ENCODE results near the gene FERMT3. TPM values are rescaled to one million over a fixed set of nuclear protein-coding genes. Genes with fewer than 3 reads are reported as not detected.

FERMT3 gene
- total RNA-seq, 5 donors from 2014 or later (not counting 1 experiment from before 2014, with no cell fraction given) = 115 to 184 (median 161) TPM

GRCh38 chr11:64164392-64165312 is 41.9 kb upstream of the FERMT3 start:
- Histone ChIP-seq H3K9me3 (no peaks in the 10 kb centered on the region), H3K36me3 (ENCODE audit: control insufficient read depth in 2 of 2, extremely low read depth in 1 of 2, insufficient read depth in 1 of 2, low read length in 1 of 2) (no peaks in the 10 kb centered on the region), H3K27me3 (replicated peaks in 1 of 2; ENCODE audit: control insufficient read depth in 2 of 2, extremely low read depth in 1 of 2, insufficient read depth in 2 of 2, low read length in 1 of 2) (no peaks in the 10 kb centered on the region), H3K27ac (ENCODE audit: low read length) (no peak overlapping the region), H3K4me1 (ENCODE audit: control insufficient read depth in 1 of 2, extremely low read depth in 1 of 2, insufficient read depth in 2 of 2, low read length in 2 of 2) (peaks cover 0 to 18% of the 10 kb centered on the region in 2 experiments), H3K4me3 (ENCODE audit: control insufficient read depth in 1 of 2, extremely low read depth in 1 of 2, low read length in 1 of 2) (peak overlapping the region in 1 of 2 donors; percentile 40)
- Mint-ChIP-seq H3K4me1 (peaks cover 6 to 14% (median 8%) of the 10 kb centered on the region in 3 donors), H3K27me3 (no peaks in the 10 kb centered on the region), H3K9me3 (no peaks in the 10 kb centered on the region), H3K27ac (no peak overlapping the region), H3K4me3 (peak overlapping the region; percentile 71 to 80 (median 79)), H3K36me3 (no peaks in the 10 kb centered on the region)
- DNase-seq (no peak), ATAC-seq (replicated peaks in 1 of 4) (no peak)
- CTCF ChIA-PET = interaction anchor here (0.6 to 0.7 kb wide), 2 partner anchors 15 to 76 kb away, joined by 3 to 4 read pairs; partner anchors contain the start of gene FKBP2 (in 1 of the 2)
- 93% methylated on average over 13 of the region's 20 CpGs for WGBS (ENCODE audit: insufficient coverage)
- POLR2A ChIA-PET = interaction anchor here in 1 of 2 donors (0.5 kb wide), 1 partner anchor 245 kb away, joined by 5 read pairs; no protein-coding TSS in a partner anchor

DNA sequence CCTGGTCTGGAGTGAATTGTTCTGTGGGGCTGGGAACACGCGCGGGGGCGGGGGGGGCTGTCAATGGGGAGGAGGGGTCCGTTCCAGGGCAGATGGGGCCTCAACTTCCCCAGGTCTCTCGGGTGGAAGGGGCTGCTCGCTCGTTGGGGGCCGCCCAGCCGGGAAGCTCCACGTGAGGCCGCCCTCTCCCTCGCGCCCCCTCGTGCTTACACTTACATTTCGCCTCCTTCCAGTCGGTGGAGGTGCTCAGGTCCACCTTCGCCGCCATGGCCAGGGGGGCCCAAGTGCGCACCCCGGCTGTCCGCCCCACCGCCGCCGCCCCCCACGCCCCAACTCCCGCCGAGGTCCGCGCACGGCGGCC is 41.1 kb upstream of the FERMT3 start:
- H3K4me1 ChIP-seq (ENCODE audit: control insufficient read depth in 1 of 2, extremely low read depth in 1 of 2, insufficient read depth in 2 of 2, low read length in 2 of 2) = peaks cover 0 to 18% of the 10 kb centered on the region in 2 experiments
- 3% methylated on average over 21 of the region's 32 CpGs for WGBS (ENCODE audit: insufficient coverage)
- POLR2A ChIA-PET = no interaction called here
- ATAC-seq (replicated peaks in 1 of 4) (peak in 3 of 4 experiments; percentile 17 to 32 (median 26)), DNase-seq (peak in 2 of 35 experiments; percentile 9 to 15)
- no peak overlapping the region for H3K27ac ChIP-seq (ENCODE audit: low read length)
- Mint-ChIP-seq H3K4me1 (peaks cover 6 to 14% (median 8%) of the 10 kb centered on the region in 3 donors), H3K9me3 (no peaks in the 10 kb centered on the region), H3K27me3 (no peaks in the 10 kb centered on the region), H3K36me3 (no peaks in the 10 kb centered on the region), H3K27ac (no peak overlapping the region), H3K4me3 (peak overlapping the region; percentile 71 to 84 (median 79))
- peak overlapping the region; percentile 40 to 84 for H3K4me3 ChIP-seq (ENCODE audit: control insufficient read depth in 1 of 2, extremely low read depth in 1 of 2, low read length in 1 of 2)
- H3K36me3 ChIP-seq (ENCODE audit: control insufficient read depth in 2 of 2, extremely low read depth in 1 of 2, insufficient read depth in 1 of 2, low read length in 1 of 2) = no peaks in the 10 kb centered on the region
- no peaks in the 10 kb centered on the region for H3K9me3 ChIP-seq
- no peaks in the 10 kb centered on the region for H3K27me3 ChIP-seq (replicated peaks in 1 of 2; ENCODE audit: control insufficient read depth in 2 of 2, extremely low read depth in 1 of 2, insufficient read depth in 2 of 2, low read length in 1 of 2)
- CTCF ChIA-PET = no interaction called here

DNA sequence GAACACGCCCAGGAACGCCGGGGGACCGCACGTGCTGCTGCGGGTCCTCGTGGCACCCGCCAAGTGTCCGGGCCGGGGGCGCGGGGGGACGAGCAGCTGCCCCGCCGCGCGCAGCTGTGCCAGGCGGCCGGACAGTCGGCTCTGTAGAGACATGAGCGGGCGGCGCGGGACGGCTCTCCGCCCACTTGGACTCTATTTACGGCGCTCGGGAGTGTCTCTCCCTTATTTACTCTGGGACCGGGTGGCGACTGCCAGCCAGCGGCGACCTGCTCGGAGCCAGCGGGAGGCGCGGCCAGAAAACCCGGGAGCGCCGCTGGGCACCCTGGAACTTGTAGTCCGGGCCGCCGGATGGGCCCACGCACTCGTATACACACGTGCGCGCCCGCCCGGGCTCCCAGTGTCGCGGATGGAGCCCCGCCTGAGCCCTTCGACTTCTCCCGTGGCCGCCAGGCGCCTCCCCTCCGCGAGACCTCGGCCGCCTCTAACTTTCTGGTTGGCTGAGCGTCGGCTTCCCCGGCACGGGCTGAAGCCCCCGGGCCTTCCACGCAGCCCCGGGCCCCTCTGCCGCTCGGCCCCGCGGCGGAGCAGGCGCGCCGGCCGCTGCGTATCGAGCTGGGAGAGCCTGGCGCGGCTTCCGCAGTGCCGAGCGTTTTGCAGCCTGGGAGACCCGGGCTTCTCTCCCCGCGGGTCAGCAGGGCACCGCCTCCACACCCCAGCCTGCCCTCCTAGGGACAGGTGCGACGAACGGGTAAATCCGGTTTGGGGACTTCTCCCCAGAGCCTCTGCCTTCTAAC is 40.5 kb upstream of the FERMT3 start, which contains the start of gene MACROD1:
TSS of gene MACROD1 (minus strand) at position 272 of the 794 bp plus-strand sequence. CDS start at position 153, 119 bp downstream.
- CTCF ChIA-PET = no interaction called here
- H3K9me3 Mint-ChIP-seq = no peaks in the 10 kb centered on the region
- H3K27ac ChIP-seq (ENCODE audit: low read length) = no peak within 1 kb of the TSS

DNA sequence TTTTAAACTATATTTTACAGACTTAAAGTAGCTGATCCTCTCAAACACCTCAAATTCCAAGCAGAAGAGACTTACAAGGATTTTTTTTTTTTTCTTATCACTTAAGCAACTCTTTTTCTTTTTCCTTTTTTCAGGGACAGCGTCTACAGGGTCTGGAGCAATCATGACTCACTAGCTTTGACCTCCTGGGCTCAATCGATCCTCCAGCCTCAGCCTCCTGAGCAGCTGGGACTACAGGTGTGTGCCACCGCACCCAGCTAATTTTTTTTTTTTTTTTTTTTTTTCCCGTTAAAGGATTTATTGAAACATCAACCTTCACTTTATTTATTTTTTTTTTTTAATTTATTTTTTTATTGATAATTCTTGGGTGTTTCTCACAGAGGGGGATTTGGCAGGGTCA is 36.1 kb upstream of the FERMT3 start:
- DNase-seq (no peak), ATAC-seq (replicated peaks in 1 of 4) (no peak)
- no CpG with 5 or more reads among the region's 4 CpGs for WGBS (ENCODE audit: insufficient coverage)
- H3K36me3 Mint-ChIP-seq = no peaks in the 10 kb centered on the region
- H3K9me3 Mint-ChIP-seq = no peaks in the 10 kb centered on the region
- Histone ChIP-seq H3K4me3 (ENCODE audit: control insufficient read depth in 1 of 2, extremely low read depth in 1 of 2, low read length in 1 of 2) (no peak overlapping the region), H3K27me3 (replicated peaks in 1 of 2; ENCODE audit: control insufficient read depth in 2 of 2, extremely low read depth in 1 of 2, insufficient read depth in 2 of 2, low read length in 1 of 2) (no peaks in the 10 kb centered on the region), H3K9me3 (no peaks in the 10 kb centered on the region), H3K36me3 (ENCODE audit: control insufficient read depth in 2 of 2, extremely low read depth in 1 of 2, insufficient read depth in 1 of 2, low read length in 1 of 2) (no peaks in the 10 kb centered on the region), H3K27ac (ENCODE audit: low read length) (no peak overlapping the region), H3K4me1 (ENCODE audit: control insufficient read depth in 1 of 2, extremely low read depth in 1 of 2, insufficient read depth in 2 of 2, low read length in 2 of 2) (peaks cover 0 to 8% of the 10 kb centered on the region in 2 experiments)
- ChIA-PET POLR2A (no interaction called here), CTCF (no interaction called here)
- no peak overlapping the region for H3K4me3 Mint-ChIP-seq
- H3K4me1 Mint-ChIP-seq = peaks cover 3 to 6% (median 6%) of the 10 kb centered on the region in 3 donors
- no peaks in the 10 kb centered on the region for H3K27me3 Mint-ChIP-seq
- no peak overlapping the region for H3K27ac Mint-ChIP-seq

More for the DNA sequence above, 40.5 kb upstream of the FERMT3 start, which contains the start of gene MACROD1:
- peaks cover 6 to 14% (median 8%) of the 10 kb centered on the region in 3 donors for H3K4me1 Mint-ChIP-seq
- H3K4me3 ChIP-seq (ENCODE audit: control insufficient read depth in 1 of 2, extremely low read depth in 1 of 2, low read length in 1 of 2) = peak within 1 kb of the TSS; percentile 64 to 84
- H3K36me3 Mint-ChIP-seq = no peaks in the 10 kb centered on the region
- POLR2A ChIA-PET = no interaction called here
- peak within 1 kb of the TSS; percentile 46 to 76 for H3K27ac Mint-ChIP-seq
- DNase-seq (peak; percentile 32 to 84 (median 60)), ATAC-seq (replicated peaks in 1 of 4) (peak; percentile 95 to 98 (median 96))
- H3K27me3 Mint-ChIP-seq = no peaks in the 10 kb centered on the region
- H3K4me1 ChIP-seq (ENCODE audit: control insufficient read depth in 1 of 2, extremely low read depth in 1 of 2, insufficient read depth in 2 of 2, low read length in 2 of 2) = peaks cover 0 to 18% of the 10 kb centered on the region in 2 experiments
- H3K4me3 Mint-ChIP-seq = peak within 1 kb of the TSS; percentile 84 to 88 (median 88)
- H3K9me3 ChIP-seq = no peaks in the 10 kb centered on the region
- no peaks in the 10 kb centered on the region for H3K36me3 ChIP-seq (ENCODE audit: control insufficient read depth in 2 of 2, extremely low read depth in 1 of 2, insufficient read depth in 1 of 2, low read length in 1 of 2)
- WGBS (ENCODE audit: insufficient coverage) = under 1% methylated on average over 87 of the region's 92 CpGs
- H3K27me3 ChIP-seq (replicated peaks in 1 of 2; ENCODE audit: control insufficient read depth in 2 of 2, extremely low read depth in 1 of 2, insufficient read depth in 2 of 2, low read length in 1 of 2) = no peaks in the 10 kb centered on the region

GRCh38 chr11:64173616-64174355 is 32.7 kb upstream of the FERMT3 start:
- DNase-seq = no peak
- no peaks in the 10 kb centered on the region for H3K36me3 Mint-ChIP-seq
- no peaks in the 10 kb centered on the region for H3K27me3 Mint-ChIP-seq
- Histone ChIP-seq H3K27me3 (replicated peaks in 1 of 2; ENCODE audit: control insufficient read depth in 2 of 2, extremely low read depth in 1 of 2, insufficient read depth in 2 of 2, low read length in 1 of 2) (no peaks in the 10 kb centered on the region), H3K9me3 (no peaks in the 10 kb centered on the region), H3K4me1 (ENCODE audit: control insufficient read depth in 1 of 2, extremely low read depth in 1 of 2, insufficient read depth in 2 of 2, low read length in 2 of 2) (peaks cover 0 to 5% of the 10 kb centered on the region in 2 experiments), H3K36me3 (ENCODE audit: control insufficient read depth in 2 of 2, extremely low read depth in 1 of 2, insufficient read depth in 1 of 2, low read length in 1 of 2) (no peaks in the 10 kb centered on the region), H3K27ac (ENCODE audit: low read length) (no peak overlapping the region), H3K4me3 (ENCODE audit: control insufficient read depth in 1 of 2, extremely low read depth in 1 of 2, low read length in 1 of 2) (no peak overlapping the region)
- H3K9me3 Mint-ChIP-seq = no peaks in the 10 kb centered on the region
- WGBS (ENCODE audit: insufficient coverage) = 80% methylated on average over 1 of the region's 4 CpGs
- ChIA-PET POLR2A (no interaction called here), CTCF (interaction anchor here in 1 of 2 donors (0.5 kb wide), 1 partner anchor 267 kb away, joined by 4 read pairs; no protein-coding TSS in a partner anchor)
- no peak overlapping the region for H3K4me3 Mint-ChIP-seq
- ATAC-seq (replicated peaks in 1 of 4) = no peak
- H3K4me1 Mint-ChIP-seq = peaks cover 7 to 18% (median 16%) of the 10 kb centered on the region in 3 donors
- no peak overlapping the region for H3K27ac Mint-ChIP-seq

Measured in T-cell (primary cell).